GM18499 (cell line): ENCODE data around the gene DOK6.

Source experiments
- ATAC-seq: cut with Tn5 transposase; IDR thresholded peaks from one replicate; pipeline ENCODE4 v1.9.1; 2021; ENCODE audit warnings: moderate number of reproducible peaks; ENCODE audit not compliant: insufficient read depth, unreplicated experiment

The DOK6 gene

DNA sequence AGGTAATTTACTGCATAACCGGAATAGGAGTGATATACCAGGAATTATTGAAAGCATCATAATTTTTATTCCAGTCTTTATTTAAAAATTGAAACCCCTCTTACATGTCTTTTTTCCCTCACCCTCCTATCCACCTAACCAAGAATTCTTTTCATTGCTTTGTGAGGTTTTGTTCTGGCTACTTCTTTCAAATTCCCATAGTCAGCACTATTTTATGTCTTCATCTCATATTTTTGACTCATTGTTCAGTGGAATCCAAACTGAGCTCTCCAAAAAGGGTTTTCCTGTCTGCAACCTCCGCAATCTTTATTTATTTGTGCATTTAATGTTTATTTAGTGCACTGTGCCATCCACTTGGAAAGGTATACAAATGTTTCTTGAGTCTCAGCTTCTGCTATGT, 128.5 kb downstream of the DOK6 start:
- no peak for ATAC-seq

DNA sequence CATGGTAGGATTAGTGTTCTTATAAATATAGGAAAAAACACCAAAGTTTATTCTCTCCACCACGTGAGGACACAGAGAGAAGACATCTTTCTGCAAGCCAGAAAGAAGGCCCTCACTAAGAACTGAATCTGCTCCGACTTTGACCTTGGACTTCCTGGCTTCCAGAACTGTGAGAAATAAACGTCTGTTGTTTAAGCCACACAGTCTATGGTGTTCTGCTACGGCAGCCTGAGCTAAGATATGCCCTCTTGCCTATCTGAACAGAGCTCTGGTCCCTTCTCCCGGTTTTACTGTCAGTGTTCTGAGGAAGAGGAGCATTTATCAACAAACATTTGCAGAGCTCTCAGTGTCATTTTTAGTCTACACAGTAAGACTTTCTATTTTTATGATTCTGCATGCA, 131.3 kb downstream of the DOK6 start:
- ATAC-seq = no peak

DNA sequence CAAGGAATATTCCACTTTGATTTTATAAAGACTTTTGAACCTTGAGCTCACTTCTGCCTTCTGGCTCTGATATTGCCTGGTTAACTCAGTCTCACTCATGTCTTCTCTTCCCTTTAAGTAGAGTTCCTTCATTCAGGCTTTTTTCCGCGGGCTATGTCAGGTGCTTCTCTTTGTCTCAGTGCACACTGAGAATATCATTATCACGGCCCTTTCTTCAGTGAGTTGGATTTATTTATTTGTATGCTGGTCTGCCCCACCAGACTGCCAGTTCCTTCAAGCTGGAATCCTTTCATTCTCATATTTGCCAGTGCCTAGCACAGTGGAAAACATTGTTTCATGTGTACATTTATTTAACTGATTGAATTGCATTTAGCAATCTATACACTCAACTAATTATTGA, 136.5 kb downstream of the DOK6 start:
- ATAC-seq = no peak

GRCh38 chr18:69538849-69539248, 138.2 kb downstream of the DOK6 start:
- ATAC-seq = no peak

- ATAC-seq = no peak
These were observed 138.7 kb downstream of the DOK6 start for GRCh38 chr18:69539404-69539803.

GRCh38 chr18:69556228-69556627, 155.5 kb downstream of the DOK6 start:
- ATAC-seq = no peak

DNA sequence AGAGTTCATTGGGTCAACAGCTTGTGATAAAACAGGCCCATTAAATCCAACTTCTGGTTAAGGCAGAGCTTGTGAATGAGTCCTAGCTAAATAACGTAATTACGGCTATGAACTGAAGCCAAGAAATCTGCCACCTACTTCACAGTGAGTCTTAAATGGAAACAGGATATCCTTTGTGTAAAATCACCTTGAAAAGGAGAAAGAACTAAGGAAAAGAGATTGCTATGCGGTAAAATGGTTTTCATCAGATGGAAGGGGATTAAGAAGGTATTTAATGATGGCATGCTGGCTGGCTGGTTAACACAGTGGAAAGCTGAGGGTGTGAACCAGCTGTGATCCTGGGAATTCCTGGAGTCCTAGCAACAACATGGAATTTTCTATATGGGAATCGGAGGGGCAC, 156.6 kb downstream of the DOK6 start:
- no peak for ATAC-seq

DNA sequence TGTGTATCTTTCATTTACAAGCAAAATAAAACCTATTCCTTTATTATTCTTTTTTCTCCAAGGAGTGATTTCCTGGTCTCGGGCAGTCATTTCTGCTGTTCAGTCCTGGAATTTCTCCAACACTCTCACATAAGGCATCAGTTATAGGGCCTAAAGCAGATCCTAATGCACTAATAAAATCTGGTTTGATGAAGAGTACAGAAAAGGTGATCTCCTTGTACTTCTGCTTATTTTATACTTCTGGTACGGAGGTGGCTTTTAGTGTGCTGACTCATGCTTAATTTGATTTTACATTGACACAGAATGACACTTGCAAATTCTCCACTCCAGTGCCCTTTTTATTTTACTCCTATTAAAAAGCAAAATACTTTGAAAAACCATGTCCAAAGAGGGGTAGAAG, 157.4 kb downstream of the DOK6 start:
- no peak for ATAC-seq

DNA sequence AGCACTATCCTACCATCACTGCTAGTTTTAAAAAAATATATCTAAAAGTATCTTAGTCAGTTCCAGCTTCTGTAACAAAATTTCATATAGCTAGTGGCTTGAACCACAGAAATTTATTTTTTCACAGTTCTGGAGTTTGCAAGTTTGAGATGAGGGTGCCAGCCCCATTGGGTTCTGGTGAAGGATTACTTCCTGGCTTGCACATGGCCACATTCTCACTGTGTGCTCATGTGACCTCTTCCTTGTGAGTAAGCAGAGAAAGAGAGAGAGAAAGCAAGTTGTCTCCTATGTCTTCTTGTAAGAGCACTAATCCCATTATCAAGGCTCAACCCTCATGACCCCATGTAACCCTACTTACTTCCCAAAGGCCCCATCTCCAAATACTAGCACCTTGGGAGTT, 158.9 kb downstream of the DOK6 start:
- ATAC-seq = no peak

DNA sequence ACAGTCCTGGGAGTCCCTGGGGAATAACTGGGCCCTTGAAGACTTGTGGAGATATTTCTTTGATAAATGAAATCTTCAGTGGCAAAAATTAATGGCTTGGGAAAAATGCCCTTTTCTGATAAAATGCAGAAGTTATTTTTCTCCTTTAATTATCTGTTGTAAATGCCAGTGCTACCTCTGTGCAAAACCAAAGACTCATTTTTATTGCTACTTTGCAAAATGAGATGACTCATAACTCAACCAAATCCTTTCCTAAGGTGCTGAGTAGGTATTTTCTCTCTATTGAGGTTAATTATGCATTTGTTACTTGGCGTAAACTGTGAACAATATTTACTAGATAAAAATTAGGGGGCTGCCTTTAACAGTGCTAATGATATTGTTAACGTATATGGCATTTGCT, 163.9 kb downstream of the DOK6 start:
- ATAC-seq = no peak

GRCh38 chr18:69567813-69568488, 167.3 kb downstream of the DOK6 start:
- no peak for ATAC-seq

GRCh38 chr18:69569133-69569532, 168.4 kb downstream of the DOK6 start:
- ATAC-seq = no peak

- no peak for ATAC-seq
These were observed 173.7 kb downstream of the DOK6 start for GRCh38 chr18:69574401-69574800.

DNA sequence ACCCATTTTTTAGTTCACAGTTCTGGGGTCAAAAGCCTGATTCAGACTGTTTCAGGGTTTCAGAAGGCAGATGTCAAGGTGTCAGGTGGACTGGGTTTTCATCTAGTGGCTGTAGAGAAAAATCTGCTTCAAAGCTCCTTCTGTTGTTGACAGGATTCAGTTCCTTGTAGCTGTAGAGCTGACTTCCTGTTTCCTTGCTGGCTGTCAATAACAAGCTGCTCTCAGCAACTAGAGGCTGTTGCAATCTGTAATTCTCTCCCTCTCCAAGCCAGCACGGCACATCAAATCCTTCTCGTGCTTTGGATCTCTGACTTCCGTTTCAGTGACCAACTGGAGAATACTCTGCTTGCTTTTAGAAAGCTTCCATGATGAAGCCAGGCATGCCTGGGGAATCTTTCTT, 179.4 kb downstream of the DOK6 start:
- peak; percentile 95 for ATAC-seq

GRCh38 chr18:69584429-69584828, 183.7 kb downstream of the DOK6 start:
- ATAC-seq = no peak

DNA sequence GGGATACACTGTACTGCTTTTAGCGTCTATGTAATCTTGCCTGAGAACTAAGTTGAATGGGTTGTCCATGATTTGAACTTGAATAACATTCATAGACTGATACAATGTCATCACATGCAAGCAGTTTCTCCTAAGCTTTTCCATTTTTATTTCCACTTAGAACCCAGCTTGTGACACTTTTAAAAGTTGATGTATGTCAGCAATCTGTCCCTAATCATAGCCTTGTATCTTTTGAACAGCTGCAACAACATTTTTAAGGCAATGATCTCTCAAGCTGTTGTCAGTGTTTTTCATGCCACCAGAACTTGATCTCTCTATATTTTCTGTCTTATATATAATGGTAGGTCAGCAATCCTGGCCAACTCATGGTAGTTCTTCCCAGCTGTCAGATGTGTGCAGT, 185.0 kb downstream of the DOK6 start:
- ATAC-seq = no peak

DNA sequence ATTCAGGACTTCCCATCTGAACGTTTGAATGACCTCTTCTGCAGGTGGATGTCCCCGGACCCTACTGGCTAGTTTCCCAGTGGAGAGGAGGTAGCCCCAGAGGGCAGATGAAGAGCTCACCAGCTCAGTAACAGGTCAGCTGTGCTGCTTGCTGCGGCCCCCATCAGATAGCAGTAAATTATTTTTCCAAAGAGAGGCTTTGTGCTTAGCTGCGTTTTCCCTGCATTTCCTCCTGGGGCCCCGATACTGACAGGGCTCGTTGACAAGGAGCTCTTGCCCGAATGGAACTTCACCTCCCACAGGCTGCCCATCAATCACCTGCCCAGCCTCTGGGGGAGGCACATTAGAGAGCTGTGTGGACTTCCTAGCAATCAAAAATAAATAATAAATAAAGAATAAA, 185.8 kb downstream of the DOK6 start:
- no peak for ATAC-seq

DNA sequence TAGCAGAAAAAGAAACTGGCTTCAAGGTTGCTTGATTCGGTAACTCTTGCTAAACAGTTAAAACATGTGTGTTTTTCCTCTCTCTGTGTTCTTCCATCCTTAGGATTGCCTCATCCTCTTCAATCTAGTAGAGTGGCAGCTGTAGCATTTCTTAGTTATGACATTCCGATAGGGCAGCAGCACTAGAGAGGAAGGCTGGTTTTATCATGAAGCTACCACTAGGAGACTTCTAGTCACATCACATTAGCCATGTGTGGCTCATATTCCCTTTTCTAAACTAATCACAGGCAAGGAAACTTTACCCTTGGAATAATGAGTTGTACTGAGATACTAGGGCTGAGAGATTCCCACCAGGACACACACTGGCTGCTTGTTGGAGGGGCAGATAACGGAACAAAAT, 187.6 kb downstream of the DOK6 start:
- no peak for ATAC-seq

- ATAC-seq = no peak
These were observed 189.5 kb downstream of the DOK6 start for GRCh38 chr18:69590150-69590549.

- no peak for ATAC-seq
These were observed 195.7 kb downstream of the DOK6 start for GRCh38 chr18:69596345-69596744.

GRCh38 chr18:69597561-69597960, 196.9 kb downstream of the DOK6 start:
- ATAC-seq = no peak

DNA sequence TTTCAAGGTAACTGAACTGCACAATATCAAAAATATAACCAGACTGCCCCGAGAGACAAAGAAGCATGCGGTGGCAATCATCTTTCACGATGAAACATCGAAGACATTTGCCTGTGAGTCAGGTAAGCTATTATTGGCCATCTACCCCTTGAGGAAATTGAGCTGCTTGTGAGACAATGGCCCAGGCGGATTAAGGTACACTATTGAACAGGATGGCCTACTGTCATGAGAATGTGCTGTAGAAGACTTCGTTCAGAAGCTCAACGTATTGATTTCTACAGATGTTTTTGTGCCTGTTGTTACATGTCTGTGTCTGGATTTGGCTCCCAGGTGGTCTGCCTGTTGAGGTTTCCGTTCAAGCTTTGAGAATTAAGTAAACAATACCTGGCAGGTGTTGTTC, 198.7 kb downstream of the DOK6 start:
- ATAC-seq = no peak

GRCh38 chr18:69612242-69612641, 211.6 kb downstream of the DOK6 start:
- no peak for ATAC-seq
